Activated naive CD8-positive, alpha-beta T cell treated with anti-CD3 and anti-CD28 coated beads, Interleukin-2, amount 50 U/mL, for 16 hours (primary cell): ENCODE data around the gene GPR32.
"Not testable (repeated sequence)": the region's sequence is repeated elsewhere in the genome, so short reads cannot be mapped to it uniquely, and the experiment has no call there.

Experiments used
- DNase-seq: peaks from one replicate; pipeline ENCODE4 v3.0.0-alpha.2; 2020; ENCODE audit warnings: low read depth, low spot score

Gene GPR32

DNA sequence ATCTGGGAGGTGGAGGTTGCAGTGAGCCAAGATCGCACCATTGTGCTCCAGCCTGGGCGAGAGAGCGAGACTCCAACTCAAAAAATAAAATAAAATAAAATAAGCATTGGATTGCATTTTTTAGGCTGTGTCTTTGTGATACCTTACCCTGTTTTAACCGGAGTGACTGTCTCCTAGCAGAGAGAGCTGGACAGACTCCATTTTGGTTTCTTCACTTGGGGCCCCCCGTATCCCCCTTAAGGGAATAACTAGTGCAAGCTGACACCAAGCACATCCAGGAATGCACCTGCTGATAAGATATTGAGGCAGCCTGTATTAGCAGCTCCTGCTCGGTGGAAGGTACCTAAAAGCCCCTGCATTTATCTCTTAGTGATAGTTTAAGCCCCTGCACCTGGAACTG, 20.8 kb upstream of the GPR32 start:
- no peak for DNase-seq

DNA sequence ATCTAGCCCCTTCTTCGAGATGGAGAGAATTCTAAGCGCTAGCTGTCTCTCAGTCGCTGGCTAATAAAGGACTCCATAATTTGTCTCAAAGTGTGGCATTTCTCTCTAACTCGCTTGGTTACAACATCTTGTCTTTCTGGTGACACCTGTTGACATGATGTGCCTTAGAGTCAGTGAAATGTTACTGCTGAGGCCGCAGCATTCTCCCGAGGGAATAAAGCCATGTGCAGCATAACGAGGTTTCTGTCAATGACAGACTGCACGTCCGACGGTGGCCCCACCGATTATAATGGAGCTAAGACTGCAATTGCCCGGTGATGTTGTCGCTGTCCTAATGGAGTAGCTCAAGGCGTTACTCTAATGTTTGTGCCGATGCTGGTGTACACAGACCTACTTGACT, 20.3 kb upstream of the GPR32 start:
- no peak for DNase-seq

DNA sequence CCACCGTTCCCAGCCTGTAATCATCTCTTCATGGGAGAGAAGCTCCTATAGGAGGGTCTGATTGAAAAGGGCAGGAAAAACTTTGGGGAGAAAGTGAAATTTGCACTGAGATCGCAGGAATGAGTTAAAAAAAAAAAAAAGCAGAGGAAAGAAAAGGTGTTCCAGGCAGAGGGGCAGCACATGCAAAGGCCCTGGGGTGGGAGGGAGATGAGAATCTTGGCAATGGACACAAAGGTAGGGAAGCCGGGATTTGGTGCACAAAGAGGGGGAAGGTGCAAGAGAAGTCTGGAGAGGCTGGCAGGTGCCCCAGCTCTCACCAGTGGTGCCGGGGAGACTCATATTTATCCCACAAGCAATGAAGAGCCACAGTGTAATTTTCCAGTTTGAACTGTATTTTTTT, 16.4 kb upstream of the GPR32 start:
- DNase-seq: no peak

DNA sequence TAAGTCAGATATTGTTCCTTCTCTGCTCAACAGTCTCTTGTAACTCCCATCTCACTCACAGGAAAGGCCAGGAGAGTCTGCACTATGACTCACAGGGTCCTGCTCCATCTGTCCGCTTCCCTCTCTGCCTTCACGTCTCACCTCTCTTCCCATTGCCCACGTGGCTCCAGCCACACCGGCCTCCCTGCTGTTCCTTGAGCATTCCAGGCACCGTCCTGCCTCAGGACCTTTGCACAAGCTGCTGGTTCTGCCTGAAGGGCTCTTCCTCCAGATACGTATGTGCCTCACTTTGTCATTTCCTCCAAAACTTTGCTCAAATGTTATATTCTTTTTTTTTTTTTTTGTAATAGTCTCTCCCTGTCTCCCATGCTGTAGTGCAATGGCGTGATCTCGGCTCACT, 14.0 kb upstream of the GPR32 start:
- not testable (repeated sequence) for DNase-seq

DNA sequence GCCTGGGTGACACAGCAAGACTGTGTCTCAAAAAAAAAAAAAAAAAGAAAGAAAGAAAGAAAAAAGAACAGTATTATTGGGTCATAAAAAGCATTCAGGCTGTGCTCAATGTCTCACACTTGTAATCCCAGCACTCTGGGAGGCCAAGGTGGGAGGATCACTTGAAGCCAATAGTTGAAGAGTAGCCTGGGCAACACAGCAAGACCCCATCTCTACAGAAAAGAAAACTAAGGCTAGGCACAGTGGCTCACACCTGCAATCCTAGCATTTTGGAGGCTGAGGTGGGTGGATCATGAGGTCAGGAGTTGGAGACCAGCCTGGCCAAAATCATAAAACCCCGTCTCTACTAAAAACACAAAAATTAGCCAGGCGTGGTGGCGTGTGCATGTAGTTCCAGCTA, 12.6 kb upstream of the GPR32 start:
- DNase-seq: not testable (repeated sequence)

DNA sequence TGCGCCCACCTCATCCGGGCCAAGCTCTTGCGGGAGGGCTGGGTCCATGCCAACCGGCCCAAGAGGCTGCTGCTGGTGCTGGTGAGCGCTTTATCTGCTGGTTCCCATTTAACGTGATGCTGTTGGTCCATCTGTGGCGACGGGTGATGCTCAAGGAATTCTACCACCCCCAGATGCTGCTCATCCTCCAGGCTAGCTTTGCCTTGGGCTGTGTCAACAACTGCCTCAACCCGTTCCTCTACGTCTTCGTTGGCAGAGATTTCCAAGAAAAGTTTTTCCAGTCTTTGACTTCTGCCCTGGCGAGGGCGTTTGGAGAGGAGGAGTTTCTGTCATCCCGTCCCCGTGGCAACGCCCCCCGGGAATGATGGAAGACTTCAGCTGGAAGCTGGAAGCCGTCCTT, 11.2 kb upstream of the GPR32 start:
- not testable (repeated sequence) for DNase-seq

DNA sequence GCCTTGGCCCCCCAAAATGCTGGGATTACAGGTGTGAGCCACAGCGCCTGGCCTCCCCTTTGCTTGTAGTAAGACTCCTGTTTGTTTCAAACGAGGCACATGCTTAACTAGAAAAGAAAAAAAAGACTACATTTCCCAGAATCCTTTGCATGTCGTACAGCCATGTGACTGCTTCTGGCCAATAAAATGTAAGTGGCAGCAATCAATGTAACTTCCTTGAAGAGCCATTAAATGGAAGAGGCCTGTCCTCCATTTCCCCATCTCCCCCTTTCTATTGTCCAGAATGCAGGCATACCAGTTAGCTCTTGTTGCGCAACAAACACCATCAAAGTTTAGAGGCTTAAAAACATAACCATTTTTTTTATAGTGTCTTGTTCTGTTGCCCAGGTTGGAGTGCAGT, 10.4 kb upstream of the GPR32 start:
- DNase-seq: no peak

DNA sequence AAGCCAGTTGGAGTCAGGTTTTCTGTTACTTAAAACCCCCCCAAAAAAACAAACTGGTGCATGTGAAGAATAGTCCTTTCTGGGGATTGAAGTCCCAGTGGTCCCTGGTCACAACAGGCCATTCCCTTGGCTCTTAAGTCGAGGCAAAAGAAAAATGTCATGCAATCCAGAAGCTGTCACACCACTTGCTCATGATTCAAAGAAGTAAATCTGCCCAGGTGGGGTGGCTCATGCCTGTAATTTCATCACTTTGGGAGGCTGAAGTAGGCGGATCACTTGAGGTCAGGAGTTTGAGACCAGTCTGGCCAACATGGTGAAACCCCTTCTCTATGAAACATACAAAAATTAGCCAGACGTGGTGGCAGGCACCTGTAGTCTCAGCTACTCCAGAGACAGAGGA, 8.8 kb upstream of the GPR32 start:
- DNase-seq: not testable (repeated sequence)

DNA sequence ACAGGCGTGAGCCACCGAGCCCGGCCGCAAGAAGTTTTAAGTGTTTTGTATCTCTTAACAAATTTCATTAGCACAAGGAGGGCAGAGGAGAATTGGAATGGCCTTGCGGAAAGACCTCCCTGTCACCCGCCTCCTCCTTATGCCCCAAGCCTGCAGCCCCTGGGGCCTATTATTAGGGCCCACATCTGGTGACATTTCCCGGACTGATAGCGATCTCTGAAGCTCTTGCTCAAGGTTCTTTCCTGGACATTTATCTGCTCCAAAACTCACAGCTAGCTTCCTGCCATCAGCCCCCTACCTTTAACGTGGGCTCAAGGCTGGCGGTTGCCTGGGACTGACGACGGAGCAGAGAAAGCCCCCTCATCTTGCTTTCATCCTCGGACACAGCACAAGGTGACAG, 6.7 kb upstream of the GPR32 start:
- not testable (repeated sequence) for DNase-seq

DNA sequence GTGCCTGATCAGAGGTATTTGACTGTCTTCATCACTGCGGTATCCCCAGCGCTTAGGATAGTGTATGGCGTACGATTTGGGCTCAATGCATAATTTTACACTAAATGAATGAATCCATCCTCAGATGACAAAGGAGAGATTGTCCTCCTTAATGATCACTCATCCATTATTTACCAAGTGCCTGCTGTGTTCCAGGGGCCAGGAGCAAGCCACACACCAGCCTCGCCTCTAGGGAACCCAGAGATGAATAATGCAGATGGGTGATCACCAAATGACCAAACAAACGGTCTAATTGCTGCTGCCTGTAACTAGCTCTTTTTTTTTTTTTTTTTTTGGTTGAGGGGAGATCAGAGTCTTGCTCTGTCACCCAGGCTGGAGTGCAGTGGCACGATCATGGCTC, 5.9 kb upstream of the GPR32 start:
- no peak for DNase-seq

DNA sequence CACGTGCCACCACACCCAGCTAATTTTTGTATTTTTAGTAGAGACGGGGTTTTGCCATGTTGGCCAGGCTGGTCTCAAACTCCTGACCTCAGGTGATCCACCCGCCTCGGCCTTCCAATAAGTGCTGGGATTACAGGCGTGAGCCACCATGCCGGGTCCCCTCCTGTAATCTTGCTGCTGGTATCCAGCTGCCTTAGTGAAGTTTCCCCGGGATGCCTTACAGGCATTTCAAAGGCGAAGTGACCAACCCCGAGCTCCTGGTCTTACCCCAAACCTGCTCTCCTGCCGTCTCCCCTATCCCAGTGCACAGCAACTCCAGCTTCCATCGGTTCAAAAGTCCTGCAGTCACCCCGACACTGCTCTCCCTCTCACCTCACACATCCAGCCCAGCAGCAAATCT, 3.5 kb upstream of the GPR32 start:
- DNase-seq: not testable (repeated sequence)

DNA sequence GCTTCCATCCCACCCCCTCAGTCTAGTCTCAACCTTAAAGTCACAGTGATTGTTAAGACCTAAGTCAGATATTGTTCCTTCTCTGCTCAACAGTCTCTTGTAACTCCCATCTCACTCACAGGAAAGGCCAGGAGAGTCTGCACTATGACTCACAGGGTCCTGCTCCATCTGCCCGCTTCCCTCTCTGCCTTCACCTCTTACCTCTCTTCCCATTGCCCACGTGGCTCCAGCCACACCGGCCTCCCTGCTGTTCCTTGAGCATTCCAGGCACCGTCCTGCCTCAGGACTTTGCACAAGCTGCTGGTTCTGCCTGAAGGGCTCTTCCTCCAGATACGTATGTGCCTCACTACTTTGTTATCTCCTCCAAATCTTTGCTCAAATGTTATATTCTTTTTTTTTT, 3.0 kb upstream of the GPR32 start:
- not testable (repeated sequence) for DNase-seq

DNA sequence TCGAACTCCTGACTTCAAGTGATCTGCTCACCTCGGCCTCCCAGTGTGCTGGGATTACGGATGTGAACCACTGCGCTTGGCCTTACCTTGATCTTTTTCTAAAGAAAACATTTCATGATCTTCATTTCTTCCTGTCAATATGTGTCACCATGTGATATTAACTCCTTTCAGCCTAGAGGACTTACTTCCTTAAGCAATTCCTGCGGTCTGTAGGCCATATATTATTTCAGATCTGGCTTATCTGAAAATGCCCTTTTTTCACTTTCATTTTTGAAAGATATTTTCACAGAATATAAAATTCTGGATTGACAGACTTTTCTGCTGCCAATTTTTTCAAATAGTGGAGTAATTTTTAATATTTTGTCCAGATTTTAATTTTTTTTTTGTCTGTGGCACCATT, 2.0 kb upstream of the GPR32 start:
- no peak for DNase-seq

DNA sequence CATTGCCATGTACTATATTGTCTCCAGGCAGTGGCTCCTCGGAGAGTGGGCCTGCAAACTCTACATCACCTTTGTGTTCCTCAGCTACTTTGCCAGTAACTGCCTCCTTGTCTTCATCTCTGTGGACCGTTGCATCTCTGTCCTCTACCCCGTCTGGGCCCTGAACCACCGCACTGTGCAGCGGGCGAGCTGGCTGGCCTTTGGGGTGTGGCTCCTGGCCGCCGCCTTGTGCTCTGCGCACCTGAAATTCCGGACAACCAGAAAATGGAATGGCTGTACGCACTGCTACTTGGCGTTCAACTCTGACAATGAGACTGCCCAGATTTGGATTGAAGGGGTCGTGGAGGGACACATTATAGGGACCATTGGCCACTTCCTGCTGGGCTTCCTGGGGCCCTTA, 624 bp downstream of the GPR32 start:
- no peak for DNase-seq

DNA sequence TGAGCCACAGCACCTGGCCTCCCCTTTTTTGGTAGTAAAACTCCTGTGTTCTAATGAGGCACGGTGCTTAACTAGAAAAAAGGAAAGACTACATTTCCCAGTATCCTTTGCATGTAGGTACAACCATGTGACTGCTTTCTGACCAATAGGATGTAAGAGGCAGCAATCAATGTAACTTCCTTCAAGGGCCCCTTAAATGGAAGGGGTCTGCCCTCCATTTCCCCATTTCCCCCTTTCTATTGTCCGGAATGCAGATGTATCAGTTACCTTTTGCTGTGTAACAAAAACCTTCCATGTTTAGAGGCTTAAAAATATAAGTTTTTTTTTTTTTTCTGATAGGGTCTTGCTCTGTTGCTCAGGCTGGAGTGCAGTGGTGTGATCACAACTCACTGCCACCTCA, 2.2 kb downstream of the GPR32 start:
- DNase-seq: no peak

DNA sequence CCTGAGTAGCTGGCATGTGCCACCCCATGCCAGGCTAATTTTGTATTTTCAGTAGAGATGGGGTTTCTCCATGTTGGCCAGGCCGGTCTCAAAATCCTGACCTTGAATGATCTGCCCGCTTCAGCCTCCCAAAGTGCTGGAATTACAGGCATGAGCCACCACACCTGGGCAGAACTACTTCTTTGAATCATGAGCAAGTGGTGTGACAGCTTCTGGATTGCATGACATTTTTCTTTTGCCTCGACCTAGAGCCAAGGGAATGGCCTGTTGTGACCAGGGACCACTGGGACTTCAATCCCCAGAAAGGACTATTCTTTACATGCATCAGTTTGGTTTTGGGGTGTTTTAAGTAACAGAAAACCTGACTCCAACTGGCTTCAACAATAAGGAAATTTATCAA, 2.6 kb downstream of the GPR32 start:
- not testable (repeated sequence) for DNase-seq

DNA sequence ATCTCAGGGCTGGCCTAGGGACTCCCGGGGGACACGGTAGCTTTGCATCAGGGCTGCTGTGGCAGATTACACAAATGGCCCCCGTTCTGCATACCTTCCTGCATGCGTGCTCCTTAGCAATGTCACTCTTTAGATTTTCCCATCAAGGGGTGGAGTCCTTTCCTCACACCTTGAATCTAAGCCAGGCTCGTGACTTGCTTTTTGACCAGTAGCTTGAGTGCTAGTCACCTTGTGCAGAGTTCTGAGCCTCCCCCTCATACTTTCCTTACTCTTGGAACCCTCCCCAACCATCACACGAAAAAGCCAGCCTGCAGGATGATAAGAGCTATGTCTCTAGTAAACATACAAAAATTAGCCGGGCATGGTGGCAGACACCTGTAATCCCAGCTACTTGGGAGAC, 3.2 kb downstream of the GPR32 start:
- not testable (repeated sequence) for DNase-seq

DNA sequence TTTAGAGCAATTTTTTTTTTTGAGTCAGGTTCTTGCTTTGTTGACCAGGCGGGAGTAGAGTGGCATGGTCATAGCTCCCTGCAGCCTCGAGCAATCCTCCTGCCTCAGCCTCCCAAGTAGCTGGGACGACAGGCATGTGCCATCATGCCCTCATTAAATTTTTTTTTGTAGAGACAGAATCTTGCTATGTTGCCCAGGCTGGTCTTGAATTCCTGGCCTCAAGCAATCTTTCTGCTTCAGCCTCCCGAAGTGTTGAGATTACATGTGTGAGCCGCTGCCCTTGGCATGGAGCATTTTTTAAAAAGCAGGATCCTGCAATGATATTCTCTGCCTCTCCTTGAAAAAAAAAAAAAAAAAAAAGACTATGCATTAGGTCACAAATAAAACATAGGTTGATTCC, 5.9 kb downstream of the GPR32 start:
- no peak for DNase-seq

DNA sequence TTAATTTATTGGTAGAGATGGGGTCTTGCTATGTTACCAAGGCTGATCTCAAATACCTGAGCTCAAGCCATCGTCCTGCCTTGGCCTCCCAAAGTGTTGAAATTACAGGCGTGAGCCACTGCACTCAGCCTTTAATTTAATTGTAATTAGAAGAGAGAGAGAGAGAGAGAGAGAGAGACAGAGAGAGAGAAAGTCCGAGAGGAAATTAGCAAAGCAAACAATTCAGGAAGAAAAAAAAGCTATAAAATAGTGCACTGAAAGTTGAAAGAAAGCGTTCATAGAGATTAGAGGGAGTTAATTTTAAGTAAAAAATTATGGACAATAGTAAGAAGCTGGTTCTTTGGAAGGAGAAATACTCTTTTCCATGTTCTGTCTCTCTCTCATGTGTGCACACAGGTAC, 7.0 kb downstream of the GPR32 start:
- DNase-seq: no peak

DNA sequence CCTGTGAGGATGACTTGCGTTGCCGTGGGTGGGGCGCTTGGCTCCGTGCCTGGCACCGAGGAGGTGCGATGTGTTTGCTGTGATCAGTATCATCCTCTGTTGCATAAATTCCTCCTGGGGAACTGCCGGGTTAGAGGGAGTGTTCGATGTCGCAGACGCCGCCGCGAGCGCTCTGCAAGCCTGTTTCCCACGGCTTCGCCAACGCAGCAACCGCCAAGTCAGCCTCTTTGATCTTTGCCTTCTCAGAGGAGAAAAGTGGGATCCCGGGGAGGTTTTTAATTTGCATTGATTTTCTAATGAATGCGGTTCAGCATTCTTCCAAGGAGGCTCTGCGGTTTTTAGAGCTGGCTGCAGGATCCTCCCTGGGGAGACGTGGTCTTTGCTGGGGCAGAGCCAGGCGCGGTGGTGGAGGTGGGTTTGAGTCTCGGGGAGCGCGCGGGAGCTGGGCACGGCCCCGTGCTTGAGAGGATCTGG, 7.6 kb downstream of the GPR32 start:
- DNase-seq: no peak

DNA sequence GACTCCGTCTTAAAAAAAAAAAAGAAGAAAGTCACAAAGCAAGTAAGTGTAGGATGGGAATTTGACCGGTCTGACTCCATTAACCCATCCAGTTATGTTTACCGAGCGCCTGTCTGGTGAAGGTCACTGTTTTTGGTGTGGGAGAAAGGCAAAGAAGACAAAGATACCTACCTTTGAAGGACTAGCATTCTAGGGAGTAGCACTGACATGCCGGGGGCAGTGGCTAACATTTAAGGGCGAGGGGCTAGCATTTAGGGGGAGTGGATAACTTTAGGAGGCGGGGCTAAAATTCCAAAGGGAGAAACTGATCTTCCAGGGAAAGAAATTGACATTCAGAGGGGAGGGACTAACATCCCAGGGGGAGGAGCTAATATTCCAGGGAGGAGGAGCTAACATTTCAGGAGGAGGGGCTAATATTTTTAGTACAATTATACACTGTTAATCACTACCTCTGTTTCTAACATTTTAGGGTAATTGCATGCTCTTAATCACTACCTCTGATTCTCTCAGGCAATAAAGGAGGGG, 8.7 kb downstream of the GPR32 start:
- DNase-seq: no peak

DNA sequence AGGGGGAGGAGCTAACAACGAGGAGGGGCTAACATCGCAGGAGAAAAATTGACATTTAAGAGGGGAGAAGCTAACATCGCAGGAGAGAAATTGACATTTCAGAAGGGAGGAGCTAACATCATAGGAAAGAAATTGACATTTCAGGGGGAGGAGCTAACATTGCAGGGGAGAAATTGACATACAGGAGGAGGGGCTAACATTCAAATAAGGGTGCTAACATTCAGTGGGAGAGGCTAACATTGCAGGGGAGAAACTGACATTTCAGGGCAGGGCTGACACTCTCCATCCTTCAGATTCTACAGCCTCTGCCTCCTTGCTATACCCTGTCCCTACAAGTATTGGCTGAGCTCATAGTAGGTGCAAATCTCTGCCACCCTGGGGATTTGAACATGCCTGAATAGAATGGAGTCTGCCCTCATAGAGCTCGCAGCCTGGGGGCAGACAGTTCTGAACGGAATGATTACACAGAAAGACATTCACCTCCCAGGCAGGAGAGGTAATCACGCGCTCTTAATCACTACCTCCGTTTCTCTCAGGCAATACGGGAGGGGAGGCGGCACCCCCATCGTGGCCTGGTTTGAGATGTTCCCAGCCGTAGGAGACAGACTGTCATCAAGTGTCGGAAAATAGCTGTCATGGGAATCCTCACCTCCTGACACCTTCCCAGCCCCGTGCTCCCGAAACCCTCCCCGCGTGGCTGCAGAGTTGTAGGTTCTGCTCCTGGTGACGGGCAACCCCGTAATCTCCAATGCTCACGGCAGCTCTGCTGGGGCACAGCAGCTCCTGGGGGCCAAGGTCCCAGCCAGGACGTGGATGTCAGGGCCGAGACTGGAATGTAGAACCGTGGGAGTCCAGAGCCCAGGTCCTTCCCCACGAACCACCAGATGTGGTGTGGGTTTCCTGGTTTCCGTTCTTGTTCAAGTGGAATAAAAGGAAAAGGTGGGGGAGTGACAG, 9.5 kb downstream of the GPR32 start:
- DNase-seq: no peak

DNA sequence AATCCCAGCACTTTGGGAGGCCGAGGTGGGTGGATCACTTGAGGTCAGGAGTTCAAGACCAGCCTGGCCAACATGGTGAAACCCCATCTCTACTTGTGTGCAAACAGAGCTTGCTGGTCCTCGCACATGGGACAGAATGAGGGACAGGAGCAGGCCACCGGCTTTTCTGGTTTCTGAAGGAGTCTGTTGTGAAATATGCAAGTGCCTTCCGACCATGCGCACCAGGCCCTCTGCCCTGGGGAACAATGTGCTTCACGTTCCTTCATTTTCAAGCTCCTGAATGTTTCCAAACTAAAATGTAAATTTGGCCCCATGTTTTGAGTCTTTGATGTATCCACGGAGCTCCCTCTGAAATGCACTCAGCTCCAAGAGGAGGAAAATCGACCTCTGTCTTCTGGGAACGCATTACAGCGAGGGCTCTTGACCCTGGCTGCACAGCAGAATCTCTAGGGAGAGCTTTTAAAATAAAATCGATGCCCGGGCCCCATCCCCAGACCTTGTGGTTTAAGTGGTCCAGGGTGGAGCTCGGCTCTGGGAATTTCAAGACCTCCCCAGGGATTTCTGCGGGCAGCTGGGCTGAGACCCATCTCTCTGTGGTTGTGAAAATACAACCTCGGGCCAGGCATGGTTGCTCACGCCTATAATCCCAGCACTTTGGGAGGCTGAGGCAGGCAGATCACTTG, 10.6 kb downstream of the GPR32 start:
- DNase-seq: no peak
